Ovary (tissue), 9 donors: ENCODE data around the gene PROM2. TPM values are rescaled to one million over a fixed set of nuclear protein-coding genes. Genes with fewer than 3 reads are reported as not detected.
"Not testable (repeated sequence)": the region's sequence is repeated elsewhere in the genome, so short reads cannot be mapped to it uniquely, and the experiment has no call there.

Experiments
- DNase-seq, 5 donors: peaks; one replicate each; pipeline ENCODE4 v3.0.0-alpha.2; 2019 to 2020
- H3K27ac ChIP-seq, 2 donors: fragments of 200-600 bp; one replicate each; pipeline versions ENCODE4 v1.5.1 to v1.8.0; 2019 to 2022
- H3K27me3 ChIP-seq: fragments of 200-600 bp; one replicate; pipeline ENCODE4 v1.8.0; 2022
- H3K36me3 ChIP-seq: fragments of 200-600 bp; sonication (generic); one replicate; pipeline ENCODE4 v1.5.1; 2019
- H3K4me1 ChIP-seq: one replicate; pipeline ENCODE4 v1.8.1; 2013; ENCODE audit warnings: mild to moderate bottlenecking, moderate library complexity; ENCODE audit not compliant: insufficient read depth
- H3K4me3 ChIP-seq: fragments of 200-600 bp; sonication (generic); one replicate; pipeline ENCODE4 v1.5.1; 2017
- H3K9me3 ChIP-seq, 2 donors: fragments of 200-600 bp in 1 of 2; sonication (generic) in 1 of 2; one replicate each; pipeline versions ENCODE4 v1.5.1 to v1.8.1; 2013 to 2019; ENCODE audit warnings: mild to moderate bottlenecking in 1 of 2, moderate library complexity in 1 of 2
- EP300 ChIP-seq: sonication (generic); formaldehyde crosslinking; IDR thresholded peaks from one replicate; pipeline ENCODE4 v1.6.1; 2017; ENCODE audit warnings: antibody characterized with exemption
- POLR2A ChIP-seq: fragments of 450-650 bp; IDR thresholded peaks from one replicate; pipeline ENCODE4 v1.6.1; 2017; ENCODE audit warnings: antibody characterized with exemption, mild to moderate bottlenecking, moderate library complexity
- WGBS, 3 donors: extraction: QIAGEN DNeasy Blood & Tissue Kit in 1 of 3; methylation state at CpG; one replicate each; pipeline versions ENCODE4 v1.1.5 to v1.1.7; 2013 to 2017; 5-methylcytosine and 5-hydroxymethylcytosine counted together
- intact Hi-C, 4 donors: fragments of 100-400 bp; cut with DNase I; formaldehyde crosslinking; loops; one replicate each; pipeline versions ENCODE4 v1.11.0 to v1.15.1; 2022 to 2023
- polyA plus RNA-seq, 2 donors: library from polyadenylated mRNA; stranded (reverse); fragments of 200-250 nt in 1 of 2; fragments of 350-450 nt in 1 of 2; fragmentation: Illumina TruSeq in 1 of 2; extraction: RNeasy Lipid Tissue Mini Kit (QIAGEN cat#74804) in 1 of 2; gene quantifications; one replicate each; pipeline ENCODE4 v1.2.3, GENCODE V29; 2013 to 2014
- total RNA-seq, 7 donors: library from RNA; depleted of rRNA in 2 of 7; stranded (reverse); fragments of >200 nt in 2 of 7; fragmentation: NEBNext Ultra II Directional in 3 of 7; extraction: Animal tissue kit (Norgen Biotek cat#: 25700) in 3 of 7; gene quantifications; one replicate each; pipeline versions ENCODE4 v1.1.0 to v1.2.4, GENCODE V29; 2016 to 2023
- TF ChIP-seq, protein P1 (sequence below), 3 donors: fragments of 450-650 bp in 2 of 3; fragments of 200-600 bp in 1 of 3; IDR thresholded peaks; one replicate each; pipeline versions ENCODE4 v1.5.1 to v1.8.0; 2016 to 2022; ENCODE audit warnings: antibody characterized with exemption in 3 of 3, mild to moderate bottlenecking in 1 of 3
- donor health status: DM: no; HTN: no; CAD: no; lungs with moderate emphysema.
- donor health status: DM: no; HTN: no; CAD: no.
- donor health status: Bipolar disorder and iron deficiency.
- donor health status: DM: yes; HTN: yes; CAD: no.
- donor health status: DM: no; HTN: no; CAD: no.
- donor health status: DM: yes; HTN: yes; CAD: no.

PROM2 gene
- total and polyA plus RNA-seq, 9 donors, result 0.37 to 5.1 (median 3.4) TPM

DNA sequence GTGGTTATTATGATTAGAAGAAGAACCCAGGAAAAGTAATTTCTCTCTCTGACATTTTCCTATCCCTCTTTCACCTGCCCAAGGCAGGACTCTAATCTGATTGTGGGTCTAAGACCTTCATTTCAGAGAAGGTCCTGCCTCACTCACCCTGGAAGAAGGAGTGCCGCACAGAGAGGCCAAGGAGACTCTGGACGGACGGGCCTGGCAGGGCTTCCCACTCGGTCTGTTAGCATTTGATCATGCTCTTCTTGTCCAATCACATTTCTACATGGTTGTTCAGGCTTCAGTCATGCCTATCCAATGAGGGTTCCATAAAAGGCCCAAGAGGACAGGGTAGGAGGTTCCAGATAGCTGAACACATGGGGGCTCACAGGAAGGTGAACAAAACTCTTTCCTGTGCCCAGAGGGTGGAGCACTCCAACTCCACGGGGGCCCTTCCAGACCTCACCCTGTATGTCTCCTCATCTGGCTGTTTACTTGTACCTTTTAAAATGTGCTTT is 39.9 kb upstream of the PROM2 start:
- no peak for DNase-seq
- WGBS, 3 donors, result 88 to 90% (median 88%) methylated on average over 5 of the region's 5 CpGs
- Histone ChIP-seq H3K36me3 (no peaks in the 10 kb centered on the region), H3K4me3 (no peak overlapping the region), H3K4me1 (no peaks in the 10 kb centered on the region), H3K9me3 (peaks cover 0 to 5% of the 10 kb centered on the region in 2 donors), H3K27ac (no peak overlapping the region), H3K27me3 (no peaks in the 10 kb centered on the region)
- intact Hi-C loops, result no loop called here
- TF ChIP-seq, protein P1, sequence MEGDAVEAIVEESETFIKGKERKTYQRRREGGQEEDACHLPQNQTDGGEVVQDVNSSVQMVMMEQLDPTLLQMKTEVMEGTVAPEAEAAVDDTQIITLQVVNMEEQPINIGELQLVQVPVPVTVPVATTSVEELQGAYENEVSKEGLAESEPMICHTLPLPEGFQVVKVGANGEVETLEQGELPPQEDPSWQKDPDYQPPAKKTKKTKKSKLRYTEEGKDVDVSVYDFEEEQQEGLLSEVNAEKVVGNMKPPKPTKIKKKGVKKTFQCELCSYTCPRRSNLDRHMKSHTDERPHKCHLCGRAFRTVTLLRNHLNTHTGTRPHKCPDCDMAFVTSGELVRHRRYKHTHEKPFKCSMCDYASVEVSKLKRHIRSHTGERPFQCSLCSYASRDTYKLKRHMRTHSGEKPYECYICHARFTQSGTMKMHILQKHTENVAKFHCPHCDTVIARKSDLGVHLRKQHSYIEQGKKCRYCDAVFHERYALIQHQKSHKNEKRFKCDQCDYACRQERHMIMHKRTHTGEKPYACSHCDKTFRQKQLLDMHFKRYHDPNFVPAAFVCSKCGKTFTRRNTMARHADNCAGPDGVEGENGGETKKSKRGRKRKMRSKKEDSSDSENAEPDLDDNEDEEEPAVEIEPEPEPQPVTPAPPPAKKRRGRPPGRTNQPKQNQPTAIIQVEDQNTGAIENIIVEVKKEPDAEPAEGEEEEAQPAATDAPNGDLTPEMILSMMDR (IDR thresholded peaks at IDR 0.05), result no peak

DNA sequence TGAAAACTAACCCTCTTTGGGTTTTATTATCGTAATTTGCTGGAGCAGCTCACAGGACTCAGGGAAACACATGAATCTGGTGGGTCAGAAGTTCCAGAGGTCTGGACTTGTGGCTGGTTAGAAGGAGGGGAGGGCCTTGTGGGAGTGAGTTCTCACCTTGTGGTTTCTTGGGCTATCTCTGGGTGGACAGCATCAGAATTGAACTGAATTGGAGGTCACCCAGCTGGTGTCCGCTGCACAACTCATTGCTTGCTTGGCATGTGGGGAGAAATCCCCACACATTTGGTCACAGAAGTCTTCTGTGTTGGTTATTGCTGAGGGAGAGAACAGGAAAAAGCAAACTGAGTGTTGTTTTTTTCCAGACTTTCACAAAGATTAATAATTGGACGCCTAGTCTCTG is 39.4 kb upstream of the PROM2 start:
- no peak overlapping the region for H3K27ac ChIP-seq
- intact Hi-C loops, result no loop called here
- H3K4me3 ChIP-seq, result no peak overlapping the region
- H3K4me1 ChIP-seq, result no peaks in the 10 kb centered on the region
- 85 to 94% (median 93%) methylated on average over 3 of the region's 3 CpGs for WGBS, 3 donors
- H3K36me3 ChIP-seq, result no peaks in the 10 kb centered on the region
- H3K27me3 ChIP-seq, result no peaks in the 10 kb centered on the region
- no peak for DNase-seq
- peaks cover 0 to 5% of the 10 kb centered on the region in 2 donors for H3K9me3 ChIP-seq
- no peak for TF ChIP-seq POLR2A
- TF ChIP-seq EP300, result no peak
- TF ChIP-seq, protein P1 (IDR thresholded peaks at IDR 0.05), result no peak

DNA sequence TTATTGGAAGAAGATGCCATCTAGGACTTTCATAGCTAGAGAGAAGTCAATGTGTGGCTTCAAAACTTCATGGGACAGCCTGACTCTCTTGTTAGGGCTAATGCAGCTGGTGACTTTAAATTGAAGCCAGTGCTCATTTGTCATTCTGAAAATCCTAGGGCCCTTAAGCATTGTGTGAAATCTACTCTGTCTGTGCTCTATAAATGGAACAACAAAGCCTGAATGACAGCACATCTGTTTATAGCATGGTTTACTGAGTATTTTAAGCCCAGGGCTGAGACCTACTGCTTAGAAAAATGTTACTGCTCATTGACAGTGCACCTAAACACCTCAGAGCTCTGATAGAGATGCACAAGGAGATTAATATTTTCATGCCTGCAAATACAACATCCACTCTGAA is 36.1 kb upstream of the PROM2 start:
- Histone ChIP-seq H3K4me3 (no peak overlapping the region), H3K36me3 (no peaks in the 10 kb centered on the region), H3K4me1 (no peaks in the 10 kb centered on the region), H3K9me3 (no peaks in the 10 kb centered on the region), H3K27me3 (no peaks in the 10 kb centered on the region), H3K27ac (no peak overlapping the region)
- no peak for TF ChIP-seq EP300
- TF ChIP-seq, protein P1 (IDR thresholded peaks at IDR 0.05), result no peak
- TF ChIP-seq POLR2A, result no peak
- no peak for DNase-seq
- intact Hi-C loops, result no loop called here

DNA sequence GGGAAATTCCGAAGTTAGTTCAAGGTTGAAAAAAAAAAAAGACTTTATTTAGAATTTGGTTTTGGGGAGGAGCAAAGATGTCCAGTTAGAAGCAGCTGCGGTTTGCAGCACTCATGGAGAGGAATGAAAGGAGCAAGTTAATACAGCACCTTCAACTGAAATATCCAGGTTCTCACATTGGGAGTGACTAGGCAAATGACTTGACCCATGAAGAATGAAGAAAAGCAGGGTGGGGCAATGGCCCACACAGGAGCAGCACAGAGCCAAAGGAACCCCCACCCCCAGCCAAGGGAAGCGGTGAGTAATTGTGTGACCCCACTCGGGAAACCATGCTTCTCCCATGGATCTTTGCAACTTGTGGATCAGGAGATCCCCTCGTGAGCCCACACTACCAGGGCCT is 34.2 kb upstream of the PROM2 start:
- Histone ChIP-seq H3K27ac (no peak overlapping the region), H3K27me3 (no peaks in the 10 kb centered on the region), H3K36me3 (no peaks in the 10 kb centered on the region), H3K9me3 (no peaks in the 10 kb centered on the region), H3K4me3 (no peak overlapping the region), H3K4me1 (no peaks in the 10 kb centered on the region)
- no peak for DNase-seq
- no peak for TF ChIP-seq EP300
- TF ChIP-seq, protein P1 (IDR thresholded peaks at IDR 0.05), result no peak
- no peak for TF ChIP-seq POLR2A
- WGBS, 3 donors, result 88 to 97% (median 94%) methylated on average over 5 of the region's 5 CpGs
- intact Hi-C loops, result no loop called here

DNA sequence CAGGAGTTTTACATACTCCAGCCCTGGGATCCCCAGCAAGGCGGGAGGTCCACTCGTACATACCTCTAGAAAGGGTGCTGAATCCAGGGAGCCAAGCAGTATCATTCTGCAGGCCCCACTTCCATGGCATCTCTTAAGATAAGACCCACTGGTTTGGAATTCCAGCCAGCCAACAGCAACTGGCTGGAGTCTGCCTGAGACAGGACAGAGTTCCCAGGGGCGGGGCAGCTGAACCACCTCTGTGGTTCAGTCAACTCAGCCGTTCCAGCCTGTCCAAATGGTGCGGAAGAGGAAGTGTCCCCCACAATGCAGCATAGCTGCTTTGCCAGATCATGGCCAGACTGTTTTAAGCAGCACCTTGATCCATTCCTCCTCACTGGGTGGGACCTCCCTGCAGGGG is 33.7 kb upstream of the PROM2 start:
- Histone ChIP-seq H3K9me3 (no peaks in the 10 kb centered on the region), H3K27me3 (no peaks in the 10 kb centered on the region), H3K36me3 (no peaks in the 10 kb centered on the region), H3K4me3 (no peak overlapping the region), H3K27ac (no peak overlapping the region), H3K4me1 (no peaks in the 10 kb centered on the region)
- intact Hi-C loops, result no loop called here
- 94 to 96% (median 95%) methylated on average over 5 of the region's 5 CpGs for WGBS, 3 donors
- no peak for DNase-seq
- TF ChIP-seq POLR2A (no peak), EP300 (no peak)
- TF ChIP-seq, protein P1 (IDR thresholded peaks at IDR 0.05), result no peak

DNA sequence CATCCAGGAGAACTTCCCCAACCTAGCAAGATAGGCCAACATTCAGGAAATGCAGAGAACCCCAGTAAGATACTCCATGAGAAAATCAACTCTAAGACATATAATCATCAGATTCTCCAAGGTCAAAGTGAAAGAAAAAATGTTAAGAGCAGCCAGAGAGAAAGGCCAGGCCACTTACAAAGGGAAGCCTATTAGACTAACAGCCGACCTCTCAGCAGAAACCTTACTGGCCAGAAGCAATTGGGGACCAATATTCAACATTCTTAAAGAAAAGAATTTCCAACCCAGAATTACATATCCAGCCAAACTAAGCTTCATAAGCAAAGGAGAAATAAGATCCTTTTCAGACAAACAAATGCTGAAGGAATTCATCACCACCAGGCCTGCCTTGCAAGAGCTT is 32.2 kb upstream of the PROM2 start:
- H3K4me3 ChIP-seq, H3K4me1 ChIP-seq, H3K27ac ChIP-seq, DNase-seq, H3K9me3 ChIP-seq, H3K27me3 ChIP-seq, H3K36me3 ChIP-seq, intact Hi-C loops: not testable (repeated sequence)
- WGBS, 3 donors, result 91 to 100% (median 94%) methylated on average over 1 of the region's 1 CpG
